Astrocyte (in vitro differentiated cells and primary cell): Measurements from ENCODE around the gene DISC1. TPM values are rescaled to one million over a fixed set of nuclear protein-coding genes. Genes with fewer than 3 reads are reported as not detected.

Experiments used
- DNase-seq: peaks from one replicate; pipeline ENCODE4 v3.0.0-alpha.2; 2010; ENCODE audit warnings: low read depth
- FAIRE-seq: peaks from 2 replicates; lab custom pipeline; 2011; peaks lifted over from hg19 to GRCh38; lab: Jason Lieb, UNC
- H2AFZ ChIP-seq: 2 replicates; pipeline ENCODE4 v1.6.0; 2012; ENCODE audit warnings: low read depth, low read length, inconsistent platforms
- H3K27ac ChIP-seq: 2 replicates; pipeline ENCODE4 v1.5.1; 2011; ENCODE audit warnings: low read depth, low read length, inconsistent platforms
- H3K27me3 ChIP-seq: 2 replicates; pipeline ENCODE4 v1.6.0; 2011; ENCODE audit warnings: low read length, inconsistent platforms; ENCODE audit not compliant: insufficient read depth
- H3K36me3 ChIP-seq: 2 replicates; pipeline ENCODE4 v1.5.1; 2011; ENCODE audit warnings: low read length, inconsistent platforms; ENCODE audit not compliant: insufficient read depth
- H3K4me1 ChIP-seq: 2 replicates; pipeline ENCODE4 v1.5.1; 2011; ENCODE audit warnings: low read length, inconsistent platforms; ENCODE audit not compliant: insufficient read depth
- H3K4me2 ChIP-seq: 2 replicates; pipeline ENCODE4 v1.6.0; 2012; ENCODE audit warnings: low read length, inconsistent platforms
- H3K4me3 ChIP-seq: 2 replicates; pipeline ENCODE4 v1.5.1; 2011; ENCODE audit warnings: low read depth, mild to moderate bottlenecking, low read length, inconsistent platforms; ENCODE audit not compliant: insufficient read depth
- H3K79me2 ChIP-seq: 2 replicates; pipeline ENCODE4 v1.6.0; 2012; ENCODE audit warnings: mild to moderate bottlenecking, low read length, inconsistent platforms; ENCODE audit not compliant: insufficient read depth
- H3K9ac ChIP-seq: 2 replicates; pipeline ENCODE4 v1.6.0; 2012; ENCODE audit warnings: mild to moderate bottlenecking, low read length, inconsistent platforms
- H3K9me3 ChIP-seq: 2 replicates; pipeline ENCODE4 v1.5.1; 2012; ENCODE audit warnings: low read depth, mild to moderate bottlenecking, low read length, inconsistent platforms; ENCODE audit not compliant: insufficient read depth
- H4K20me1 ChIP-seq: 2 replicates; pipeline ENCODE4 v1.6.0; 2012; ENCODE audit warnings: low read length, inconsistent platforms; ENCODE audit not compliant: insufficient read depth
- H3K27ac Mint-ChIP-seq: one replicate; pipeline ENCODE4 v1.8.0; 2021; ENCODE audit warnings: mild to moderate bottlenecking, mixed read lengths; ENCODE audit not compliant: unreplicated experiment
- H3K27me3 Mint-ChIP-seq: one replicate; pipeline ENCODE4 v1.8.0; 2021; ENCODE audit warnings: low read depth, mixed read lengths; ENCODE audit not compliant: unreplicated experiment
- H3K36me3 Mint-ChIP-seq: one replicate; pipeline ENCODE4 v1.8.0; 2021; ENCODE audit warnings: low read depth, mixed read lengths; ENCODE audit not compliant: unreplicated experiment
- H3K4me1 Mint-ChIP-seq: one replicate; pipeline ENCODE4 v1.8.0; 2021; ENCODE audit warnings: low read depth, mixed read lengths; ENCODE audit not compliant: unreplicated experiment
- H3K4me3 Mint-ChIP-seq: one replicate; pipeline ENCODE4 v1.8.0; 2021; ENCODE audit warnings: mild to moderate bottlenecking, moderate library complexity, mixed read lengths; ENCODE audit not compliant: unreplicated experiment
- H3K9me3 Mint-ChIP-seq: one replicate; pipeline ENCODE4 v1.8.0; 2021; ENCODE audit warnings: mild to moderate bottlenecking, mixed read lengths; ENCODE audit not compliant: unreplicated experiment
- EZH2 ChIP-seq: IDR thresholded peaks from 2 replicates; pipeline ENCODE4 v1.6.1; 2012; ENCODE audit warnings: mild to moderate bottlenecking, low read length, inconsistent platforms; ENCODE audit not compliant: insufficient read depth
- total RNA-seq: library from RNA; stranded (reverse); gene quantifications from 2 replicates; pipeline ENCODE4 v1.2.1, GENCODE V29; 2021
- TF ChIP-seq, protein P1 (sequence below): IDR thresholded peaks from 2 replicates; pipeline ENCODE4 v1.5.1; 2011; ENCODE audit warnings: low read depth, mild to moderate bottlenecking, inconsistent platforms, low read length, moderate library complexity; ENCODE audit not compliant: insufficient read depth

The DISC1 gene
- total RNA-seq, 1 donor from 2014 or later, result 9.1 TPM

DNA sequence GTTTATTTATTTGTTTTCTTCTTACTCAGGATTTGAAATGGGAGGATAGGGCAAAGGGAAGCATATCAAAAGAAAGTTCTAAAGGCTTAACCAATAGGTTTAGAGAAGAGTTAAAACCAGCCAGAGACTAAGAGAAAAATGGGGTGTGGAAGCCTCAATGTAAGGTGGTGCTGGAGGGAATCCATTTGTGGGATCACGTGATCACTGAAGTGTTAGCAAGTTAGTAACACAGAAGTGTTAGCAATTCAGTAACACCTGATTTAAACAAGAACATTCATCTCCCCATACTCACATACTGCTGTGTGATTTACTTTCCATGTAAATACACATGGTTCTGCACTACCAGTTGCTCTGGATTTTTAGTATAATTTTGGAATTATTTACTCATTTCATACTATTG is 451.2 kb downstream of the DISC1 start:
- Mint-ChIP-seq H3K27ac (no peak overlapping the region), H3K4me3 (no peak overlapping the region), H3K4me1 (no peaks in the 10 kb centered on the region), H3K9me3 (peaks cover 3% of the 10 kb centered on the region), H3K36me3 (no peaks in the 10 kb centered on the region), H3K27me3 (peaks cover 6% of the 10 kb centered on the region)
- Histone ChIP-seq H3K27ac (no peak overlapping the region), H3K36me3 (no peaks in the 10 kb centered on the region), H3K79me2 (no peaks in the 10 kb centered on the region), H3K4me3 (no peak overlapping the region), H3K4me1 (no peaks in the 10 kb centered on the region), H4K20me1 (no peaks in the 10 kb centered on the region), H3K4me2 (no peak overlapping the region), H3K27me3 (no peaks in the 10 kb centered on the region), H3K9me3 (no peaks in the 10 kb centered on the region), H2AFZ (no peak overlapping the region), H3K9ac (no peak overlapping the region)
- TF ChIP-seq, protein P1, sequence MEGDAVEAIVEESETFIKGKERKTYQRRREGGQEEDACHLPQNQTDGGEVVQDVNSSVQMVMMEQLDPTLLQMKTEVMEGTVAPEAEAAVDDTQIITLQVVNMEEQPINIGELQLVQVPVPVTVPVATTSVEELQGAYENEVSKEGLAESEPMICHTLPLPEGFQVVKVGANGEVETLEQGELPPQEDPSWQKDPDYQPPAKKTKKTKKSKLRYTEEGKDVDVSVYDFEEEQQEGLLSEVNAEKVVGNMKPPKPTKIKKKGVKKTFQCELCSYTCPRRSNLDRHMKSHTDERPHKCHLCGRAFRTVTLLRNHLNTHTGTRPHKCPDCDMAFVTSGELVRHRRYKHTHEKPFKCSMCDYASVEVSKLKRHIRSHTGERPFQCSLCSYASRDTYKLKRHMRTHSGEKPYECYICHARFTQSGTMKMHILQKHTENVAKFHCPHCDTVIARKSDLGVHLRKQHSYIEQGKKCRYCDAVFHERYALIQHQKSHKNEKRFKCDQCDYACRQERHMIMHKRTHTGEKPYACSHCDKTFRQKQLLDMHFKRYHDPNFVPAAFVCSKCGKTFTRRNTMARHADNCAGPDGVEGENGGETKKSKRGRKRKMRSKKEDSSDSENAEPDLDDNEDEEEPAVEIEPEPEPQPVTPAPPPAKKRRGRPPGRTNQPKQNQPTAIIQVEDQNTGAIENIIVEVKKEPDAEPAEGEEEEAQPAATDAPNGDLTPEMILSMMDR, result no peak
- TF ChIP-seq EZH2, result no peak
- DNase-seq (no peak), FAIRE-seq (no peak)

DNA sequence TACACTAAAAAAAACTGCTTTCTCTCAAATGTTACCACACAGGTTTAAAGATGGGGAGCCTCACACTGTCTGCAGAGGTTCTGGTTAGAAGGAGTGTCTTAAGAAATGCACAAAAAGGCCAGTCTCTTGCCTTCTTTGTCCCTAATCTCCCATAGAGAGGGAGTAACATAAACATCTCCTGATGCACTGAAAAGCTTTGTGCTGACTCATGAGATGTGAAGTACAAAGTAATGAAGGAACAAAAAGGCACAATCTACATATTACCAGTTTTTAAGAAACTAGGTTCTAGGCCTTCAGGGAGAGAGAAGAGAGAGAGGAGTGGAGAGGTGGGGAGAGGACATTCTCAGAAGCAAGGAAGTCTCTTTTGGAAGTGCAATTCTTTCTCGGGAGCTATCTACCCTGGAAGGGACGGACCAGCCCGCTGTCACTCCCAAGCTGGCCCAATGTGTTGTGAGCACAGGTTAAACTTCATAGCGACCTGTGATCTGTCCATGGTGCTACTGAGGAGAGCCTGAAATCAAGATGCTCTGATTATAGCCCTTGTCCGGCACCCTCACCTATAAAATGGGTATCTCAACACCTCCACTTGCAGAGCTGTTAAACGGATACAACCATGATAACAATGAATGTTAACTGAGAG is 458.1 kb downstream of the DISC1 start:
- no peak for FAIRE-seq
- Histone ChIP-seq H3K79me2 (no peaks in the 10 kb centered on the region), H3K36me3 (no peaks in the 10 kb centered on the region), H3K9ac (no peak overlapping the region), H3K4me1 (no peaks in the 10 kb centered on the region), H2AFZ (no peak overlapping the region), H3K4me2 (no peak overlapping the region), H3K4me3 (no peak overlapping the region), H3K9me3 (no peaks in the 10 kb centered on the region), H4K20me1 (no peaks in the 10 kb centered on the region), H3K27me3 (peaks cover 3% of the 10 kb centered on the region), H3K27ac (no peak overlapping the region)
- H3K9me3 Mint-ChIP-seq, result peaks cover 3% of the 10 kb centered on the region
- H3K27ac Mint-ChIP-seq, result no peak overlapping the region
- H3K27me3 Mint-ChIP-seq, result peaks cover 4% of the 10 kb centered on the region
- H3K4me3 Mint-ChIP-seq, result no peak overlapping the region
- no peak for TF ChIP-seq EZH2
- TF ChIP-seq, protein P1, result no peak
- no peak for DNase-seq
- H3K4me1 Mint-ChIP-seq, result no peaks in the 10 kb centered on the region
- H3K36me3 Mint-ChIP-seq, result no peaks in the 10 kb centered on the region

- H3K9me3 ChIP-seq, result no peaks in the 10 kb centered on the region
- H2AFZ ChIP-seq, result no peak overlapping the region
- no peaks in the 10 kb centered on the region for H3K9me3 Mint-ChIP-seq
- no peaks in the 10 kb centered on the region for H3K79me2 ChIP-seq
- FAIRE-seq (no peak), DNase-seq (no peak)
- no peak overlapping the region for H3K4me3 ChIP-seq
- H3K4me2 ChIP-seq, result no peak overlapping the region
- H3K27me3 Mint-ChIP-seq, result peaks cover 2% of the 10 kb centered on the region
- peaks cover 3% of the 10 kb centered on the region for H3K27me3 ChIP-seq
- no peaks in the 10 kb centered on the region for H3K36me3 ChIP-seq
- no peak overlapping the region for H3K9ac ChIP-seq
- no peak overlapping the region for H3K27ac ChIP-seq
- no peaks in the 10 kb centered on the region for H3K4me1 ChIP-seq
- H3K4me1 Mint-ChIP-seq, result no peaks in the 10 kb centered on the region
- no peaks in the 10 kb centered on the region for H3K36me3 Mint-ChIP-seq
- no peak overlapping the region for H3K4me3 Mint-ChIP-seq
- no peak overlapping the region for H3K27ac Mint-ChIP-seq
- TF ChIP-seq, protein P1, result no peak
- no peak for TF ChIP-seq EZH2
- no peaks in the 10 kb centered on the region for H4K20me1 ChIP-seq
Observed at GRCh38 chr1:232090816-232091215, 464.2 kb downstream of the DISC1 start.
